Activated naive CD4-positive, alpha-beta T cell treated with anti-CD3 and anti-CD28 coated beads, Interleukin-2, amount 10 ng/mL, durations not matched to agents 7 days and 5 days (primary cell): ENCODE results near the gene HIC1.

Experiments
- CTCF ChIA-PET: fragments of 350-600 bp; sonication (Branson Sonifier 250); formaldehyde crosslinking; loops from one replicate; lab custom pipeline; 2021; ENCODE audit warnings: antibody characterized with exemption; lab: Charles Lee
- DNase-seq: peaks from one replicate; pipeline ENCODE4 v3.0.0-alpha.2; 2020
- H3K27ac Mint-ChIP-seq: one replicate; pipeline ENCODE4 v1.8.0; 2021; ENCODE audit warnings: mild to moderate bottlenecking, moderate library complexity, mixed read lengths
- H3K27me3 Mint-ChIP-seq: one replicate; pipeline ENCODE4 v1.8.0; 2021; ENCODE audit warnings: mild to moderate bottlenecking, mixed read lengths
- H3K36me3 Mint-ChIP-seq: one replicate; pipeline ENCODE4 v1.8.0; 2021; ENCODE audit warnings: mixed read lengths
- H3K4me1 Mint-ChIP-seq: one replicate; pipeline ENCODE4 v1.8.0; 2021; ENCODE audit warnings: mixed read lengths
- H3K4me3 Mint-ChIP-seq: one replicate; pipeline ENCODE4 v1.8.0; 2021; ENCODE audit warnings: mild to moderate bottlenecking, moderate library complexity, mixed read lengths
- H3K9me3 Mint-ChIP-seq: one replicate; pipeline ENCODE4 v1.8.0; 2021; ENCODE audit warnings: mixed read lengths

HIC1 gene

GRCh38 chr17:2056206-2057174 lies 1.6 kb downstream of the HIC1 start:
- H3K27ac Mint-ChIP-seq: peak overlapping the region; percentile 88
- H3K27me3 Mint-ChIP-seq: peaks cover 47% of the 10 kb centered on the region
- peaks cover 41% of the 10 kb centered on the region for H3K4me1 Mint-ChIP-seq
- no peaks in the 10 kb centered on the region for H3K9me3 Mint-ChIP-seq
- H3K4me3 Mint-ChIP-seq: peak overlapping the region; percentile 77
- peak; percentile 70 for DNase-seq
- CTCF ChIA-PET: interaction anchor here (0.7 to 7.5 kb wide), 21 partner anchors 12 to 359 kb away, joined by 3 to 147 read pairs (median 4); no protein-coding TSS in a partner anchor
- H3K36me3 Mint-ChIP-seq: peaks cover 23% of the 10 kb centered on the region

DNA sequence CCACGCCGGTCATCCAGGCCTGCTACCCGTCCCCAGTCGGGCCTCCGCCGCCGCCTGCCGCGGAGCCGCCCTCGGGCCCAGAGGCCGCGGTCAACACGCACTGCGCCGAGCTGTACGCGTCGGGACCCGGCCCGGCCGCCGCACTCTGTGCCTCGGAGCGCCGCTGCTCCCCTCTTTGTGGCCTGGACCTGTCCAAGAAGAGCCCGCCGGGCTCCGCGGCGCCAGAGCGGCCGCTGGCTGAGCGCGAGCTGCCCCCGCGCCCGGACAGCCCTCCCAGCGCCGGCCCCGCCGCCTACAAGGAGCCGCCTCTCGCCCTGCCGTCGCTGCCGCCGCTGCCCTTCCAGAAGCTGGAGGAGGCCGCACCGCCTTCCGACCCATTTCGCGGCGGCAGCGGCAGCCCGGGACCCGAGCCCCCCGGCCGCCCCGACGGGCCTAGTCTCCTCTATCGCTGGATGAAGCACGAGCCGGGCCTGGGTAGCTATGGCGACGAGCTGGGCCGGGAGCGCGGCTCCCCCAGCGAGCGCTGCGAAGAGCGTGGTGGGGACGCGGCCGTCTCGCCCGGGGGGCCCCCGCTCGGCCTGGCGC lies 2.4 kb downstream of the HIC1 start:
- Mint-ChIP-seq H3K27me3 (peaks cover 39% of the 10 kb centered on the region), H3K4me3 (no peak overlapping the region), H3K9me3 (no peaks in the 10 kb centered on the region), H3K36me3 (peaks cover 29% of the 10 kb centered on the region), H3K4me1 (peaks cover 40% of the 10 kb centered on the region), H3K27ac (no peak overlapping the region)
- CTCF ChIA-PET: interaction anchor here (0.9 to 7.5 kb wide), 20 partner anchors 12 to 359 kb away, joined by 3 to 147 read pairs (median 4); no protein-coding TSS in a partner anchor
- no peak for DNase-seq

GRCh38 chr17:2057760-2058585 lies 3.1 kb downstream of the HIC1 start:
- H3K9me3 Mint-ChIP-seq: no peaks in the 10 kb centered on the region
- H3K4me3 Mint-ChIP-seq: peak overlapping the region; percentile 58
- peaks cover 36% of the 10 kb centered on the region for H3K36me3 Mint-ChIP-seq
- H3K27ac Mint-ChIP-seq: peak overlapping the region; percentile 58
- H3K27me3 Mint-ChIP-seq: peaks cover 37% of the 10 kb centered on the region
- DNase-seq: no peak
- peaks cover 43% of the 10 kb centered on the region for H3K4me1 Mint-ChIP-seq
- CTCF ChIA-PET: interaction anchor here (0.9 to 7.5 kb wide), 23 partner anchors 9 to 358 kb away, joined by 3 to 147 read pairs (median 5); partner anchors contain the start of gene TSR1

GRCh38 chr17:2058586-2059546 lies 4.0 kb downstream of the HIC1 start:
- peak; percentile 82 for DNase-seq
- Mint-ChIP-seq H3K27me3 (peaks cover 28% of the 10 kb centered on the region), H3K27ac (peak overlapping the region; percentile 58), H3K36me3 (peaks cover 41% of the 10 kb centered on the region), H3K9me3 (no peaks in the 10 kb centered on the region), H3K4me1 (peaks cover 39% of the 10 kb centered on the region), H3K4me3 (peak overlapping the region; percentile 64)
- CTCF ChIA-PET: interaction anchor here (0.9 to 7.5 kb wide), 18 partner anchors 8 to 357 kb away, joined by 3 to 147 read pairs (median 5); partner anchors contain the start of gene TSR1

DNA sequence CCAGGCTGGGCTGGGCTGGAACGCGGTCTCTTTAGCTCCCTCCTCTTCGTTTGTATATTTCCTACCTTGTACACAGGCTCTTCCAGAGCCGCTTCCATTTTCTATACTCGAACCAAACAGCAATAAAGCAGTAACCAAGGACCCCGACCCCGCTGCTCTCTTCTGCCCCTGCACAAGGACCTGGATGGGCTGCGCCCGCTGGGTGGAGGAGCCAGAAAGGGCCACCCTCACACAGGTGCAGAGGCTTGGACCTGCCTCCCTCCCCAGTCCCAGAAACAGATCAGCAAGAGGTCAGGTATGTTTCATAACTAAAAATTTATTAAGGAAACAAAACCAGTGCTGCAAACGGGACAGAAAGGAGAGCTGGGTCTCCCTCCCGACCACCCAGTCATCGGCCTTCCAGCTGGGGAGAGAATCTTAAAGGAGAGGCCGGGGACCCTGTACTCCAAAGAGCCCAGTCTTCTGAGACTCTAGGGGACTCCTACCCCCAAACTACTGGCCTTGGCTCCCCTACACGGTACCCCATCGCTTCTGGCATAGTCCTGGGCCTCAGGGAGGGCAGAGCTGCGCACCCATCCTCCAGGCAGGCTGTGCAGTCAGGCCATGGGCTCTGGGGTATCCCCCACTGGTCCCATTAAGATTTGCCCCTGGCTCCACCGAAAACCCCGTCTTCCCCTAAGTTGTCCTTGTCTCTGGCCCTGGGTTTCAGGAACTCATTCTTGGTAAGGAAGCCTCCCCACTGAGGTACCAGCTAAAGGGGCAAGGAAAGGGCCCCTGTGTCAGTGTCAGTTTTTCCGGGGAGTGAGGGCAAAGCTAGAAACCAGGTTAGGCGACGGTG lies 4.9 kb downstream of the HIC1 start:
- Mint-ChIP-seq H3K27ac (peak overlapping the region; percentile 67), H3K27me3 (peaks cover 20% of the 10 kb centered on the region), H3K4me1 (peaks cover 37% of the 10 kb centered on the region), H3K36me3 (peaks cover 45% of the 10 kb centered on the region), H3K9me3 (no peaks in the 10 kb centered on the region), H3K4me3 (peak overlapping the region; percentile 64)
- no peak for DNase-seq
- CTCF ChIA-PET: interaction anchor here (0.6 to 7.5 kb wide), 6 partner anchors 31 to 356 kb away, joined by 3 to 147 read pairs (median 7); no protein-coding TSS in a partner anchor

- Mint-ChIP-seq H3K9me3 (no peaks in the 10 kb centered on the region), H3K4me3 (no peak overlapping the region), H3K4me1 (peaks cover 39% of the 10 kb centered on the region), H3K27ac (peak overlapping the region; percentile 29), H3K36me3 (peaks cover 49% of the 10 kb centered on the region), H3K27me3 (peaks cover 18% of the 10 kb centered on the region)
- no peak for DNase-seq
- CTCF ChIA-PET: interaction anchor here (0.6 to 7.5 kb wide), 5 partner anchors 31 to 356 kb away, joined by 3 to 147 read pairs (median 5); no protein-coding TSS in a partner anchor
Measured at GRCh38 chr17:2060385-2060658, 5.4 kb downstream of the HIC1 start.

GRCh38 chr17:2060681-2061440 lies 6.0 kb downstream of the HIC1 start:
- H3K36me3 Mint-ChIP-seq: peaks cover 53% of the 10 kb centered on the region
- no peak overlapping the region for H3K4me3 Mint-ChIP-seq
- peaks cover 18% of the 10 kb centered on the region for H3K27me3 Mint-ChIP-seq
- no peaks in the 10 kb centered on the region for H3K9me3 Mint-ChIP-seq
- DNase-seq: no peak
- CTCF ChIA-PET: interaction anchor here (1.0 to 7.5 kb wide), 2 partner anchors 115 to 184 kb away, joined by 3 to 147 read pairs; no protein-coding TSS in a partner anchor
- no peak overlapping the region for H3K27ac Mint-ChIP-seq
- H3K4me1 Mint-ChIP-seq: peaks cover 42% of the 10 kb centered on the region

DNA sequence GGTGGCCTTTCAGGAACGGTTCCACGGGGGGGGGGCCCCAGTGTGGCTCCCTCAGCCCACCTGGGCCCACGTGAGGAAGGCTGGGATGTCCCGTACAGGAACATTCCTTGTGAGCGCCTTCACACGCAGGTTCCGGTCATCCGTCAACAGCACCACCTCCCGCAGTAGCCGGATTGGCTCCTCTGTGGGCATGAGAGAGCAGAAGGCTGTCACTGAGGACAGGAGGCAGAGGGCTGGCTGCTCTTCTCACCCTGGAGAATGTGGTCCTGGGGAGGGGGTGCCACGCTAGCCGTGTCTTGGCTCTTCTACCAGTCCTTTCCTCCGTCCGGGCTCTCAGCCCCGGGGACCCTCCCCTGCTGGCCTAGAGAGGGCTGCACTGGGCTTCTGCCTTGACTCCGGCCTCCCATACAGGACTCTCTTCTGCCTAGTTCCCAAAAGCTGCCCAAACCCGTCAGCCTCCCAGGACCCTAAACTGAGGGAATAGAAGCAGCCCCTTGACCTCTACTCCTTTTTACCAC lies 6.6 kb downstream of the HIC1 start:
- Mint-ChIP-seq H3K9me3 (no peaks in the 10 kb centered on the region), H3K36me3 (peaks cover 58% of the 10 kb centered on the region), H3K27me3 (peaks cover 17% of the 10 kb centered on the region), H3K4me1 (peaks cover 42% of the 10 kb centered on the region), H3K27ac (no peak overlapping the region), H3K4me3 (no peak overlapping the region)
- CTCF ChIA-PET: interaction anchor here (7.5 kb wide), 1 partner anchor 184 kb away, joined by 147 read pairs; no protein-coding TSS in a partner anchor
- no peak for DNase-seq

- H3K4me1 Mint-ChIP-seq: peaks cover 44% of the 10 kb centered on the region
- CTCF ChIA-PET: interaction anchor here (1.3 kb wide), 1 partner anchor 182 kb away, joined by 4 read pairs; no protein-coding TSS in a partner anchor
- H3K4me3 Mint-ChIP-seq: no peak overlapping the region
- peak overlapping the region; percentile 24 for H3K27ac Mint-ChIP-seq
- no peak for DNase-seq
- H3K27me3 Mint-ChIP-seq: peaks cover 14% of the 10 kb centered on the region
- peaks cover 63% of the 10 kb centered on the region for H3K36me3 Mint-ChIP-seq
- no peaks in the 10 kb centered on the region for H3K9me3 Mint-ChIP-seq
Measured at GRCh38 chr17:2062571-2063183, 7.8 kb downstream of the HIC1 start.

DNA sequence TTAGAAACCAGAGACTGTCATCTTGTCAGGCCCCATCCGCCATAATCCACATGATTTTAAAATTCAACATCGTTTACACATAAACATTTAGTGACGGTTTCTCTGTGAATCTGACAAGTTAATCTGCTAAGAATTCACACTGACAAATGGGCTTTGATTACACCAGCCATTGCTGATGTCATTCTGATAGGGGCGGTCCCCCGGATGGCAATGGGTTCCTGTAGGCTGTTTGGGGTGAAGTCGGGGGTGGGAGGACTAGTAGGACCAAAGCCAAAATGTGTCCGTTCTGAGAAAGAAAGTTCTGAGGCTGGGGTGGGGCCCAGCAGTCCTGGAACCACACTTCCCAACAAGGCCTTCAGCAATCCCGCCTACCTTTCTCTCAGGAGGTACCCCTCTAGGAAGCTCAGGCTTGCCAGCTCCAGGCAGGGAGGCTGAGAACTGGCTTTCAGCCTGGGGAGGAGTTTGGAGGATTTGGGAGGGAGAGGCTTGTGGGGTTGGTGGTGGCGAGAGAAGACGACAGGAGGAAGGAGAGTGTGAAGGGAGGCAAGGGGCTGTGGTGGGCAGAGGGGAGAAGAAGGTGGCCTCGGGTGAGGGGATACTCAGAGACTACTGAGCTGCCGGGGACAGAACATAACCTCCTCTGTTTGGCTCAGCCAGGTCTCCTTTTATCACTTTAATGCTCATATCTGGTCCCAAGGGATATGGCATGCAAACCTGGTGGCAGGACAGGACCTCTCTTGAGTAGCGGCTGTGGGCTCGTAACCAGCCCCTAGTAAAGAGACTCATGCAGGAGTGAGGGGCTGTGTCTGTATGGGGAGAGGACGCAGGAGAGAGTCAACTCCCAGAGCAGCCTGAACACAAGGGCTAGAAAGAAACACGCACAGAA lies 8.6 kb downstream of the HIC1 start:
- Mint-ChIP-seq H3K4me3 (no peak overlapping the region), H3K36me3 (peaks cover 67% of the 10 kb centered on the region), H3K4me1 (peaks cover 43% of the 10 kb centered on the region), H3K27me3 (peaks cover 9% of the 10 kb centered on the region), H3K27ac (peak overlapping the region; percentile 64), H3K9me3 (no peaks in the 10 kb centered on the region)
- CTCF ChIA-PET: interaction anchor here (0.7 to 6.3 kb wide), 7 partner anchors 18 to 221 kb away, joined by 3 to 45 read pairs (median 4); no protein-coding TSS in a partner anchor
- no peak for DNase-seq
